GM18873 (cell line): Measurements from ENCODE around the gene SAMM50.

Experiments
- ATAC-seq: cut with Tn5 transposase; IDR thresholded peaks from one replicate; pipeline ENCODE4 v1.9.1; 2021; ENCODE audit warnings: mild to moderate bottlenecking, moderate library complexity, moderate number of reproducible peaks; ENCODE audit not compliant: unreplicated experiment, low FRiP score

SAMM50 gene

DNA sequence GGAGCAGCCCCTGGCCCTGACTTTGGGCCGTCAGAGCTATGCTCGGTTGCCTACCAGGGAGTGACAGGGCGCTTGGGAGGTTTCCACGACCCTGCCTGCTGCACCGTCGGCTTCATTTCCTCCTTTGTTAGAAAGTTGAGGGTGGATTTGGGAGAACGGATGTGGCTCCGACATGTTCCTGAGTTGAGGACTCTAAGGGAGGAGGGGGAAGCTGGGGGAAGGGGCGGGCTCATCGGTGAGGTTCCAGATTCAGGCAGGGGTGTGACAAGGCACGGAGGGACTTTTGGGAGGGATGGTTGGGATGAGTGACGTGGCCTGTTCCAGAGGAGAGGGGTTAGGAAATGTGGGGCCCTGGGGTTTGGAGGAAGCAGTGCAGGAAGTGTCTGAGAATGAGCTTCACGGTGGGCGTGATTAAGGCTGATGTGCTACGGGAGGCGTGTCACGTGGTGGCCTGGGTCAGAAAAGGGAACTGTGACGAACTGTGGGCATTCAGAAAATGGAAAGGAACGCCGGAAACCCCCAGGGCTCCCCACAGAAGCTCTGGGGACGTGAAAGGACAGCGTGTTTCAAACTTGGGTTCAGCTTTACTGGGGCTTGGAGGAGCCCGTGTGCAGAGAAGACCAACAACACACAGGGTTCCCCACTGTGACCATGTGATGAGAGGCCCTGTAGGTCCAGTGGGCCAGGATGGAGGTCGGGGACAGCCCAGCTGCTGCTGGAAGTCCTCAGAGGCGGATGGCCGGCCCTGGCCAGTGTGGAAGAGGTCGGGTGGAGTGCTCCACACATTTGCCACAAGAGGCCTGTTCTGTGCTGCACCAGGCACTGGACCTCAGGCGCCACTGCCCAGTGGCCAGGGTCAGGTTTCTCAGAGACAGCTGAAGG is 71.6 kb downstream of the SAMM50 start:
- ATAC-seq, result no peak

DNA sequence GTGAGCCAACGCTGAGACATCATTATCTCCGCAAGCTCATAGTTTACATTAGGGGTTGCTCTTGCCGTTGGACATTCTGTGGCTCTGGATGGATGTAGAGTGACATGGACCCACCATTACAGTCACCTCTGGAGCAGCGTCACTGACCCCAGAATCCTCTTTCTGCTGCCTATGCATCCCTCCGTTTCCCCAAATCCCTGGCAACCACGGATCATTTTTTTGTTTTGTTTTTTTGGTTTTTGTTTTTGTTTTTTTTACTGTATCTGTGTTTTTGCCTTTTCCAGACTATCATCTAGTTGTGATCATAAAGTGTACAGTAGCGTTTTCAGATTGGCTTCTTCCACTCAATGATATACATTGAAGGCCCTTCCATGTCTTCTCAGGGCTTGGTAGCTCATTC is 72.8 kb downstream of the SAMM50 start:
- ATAC-seq, result no peak

DNA sequence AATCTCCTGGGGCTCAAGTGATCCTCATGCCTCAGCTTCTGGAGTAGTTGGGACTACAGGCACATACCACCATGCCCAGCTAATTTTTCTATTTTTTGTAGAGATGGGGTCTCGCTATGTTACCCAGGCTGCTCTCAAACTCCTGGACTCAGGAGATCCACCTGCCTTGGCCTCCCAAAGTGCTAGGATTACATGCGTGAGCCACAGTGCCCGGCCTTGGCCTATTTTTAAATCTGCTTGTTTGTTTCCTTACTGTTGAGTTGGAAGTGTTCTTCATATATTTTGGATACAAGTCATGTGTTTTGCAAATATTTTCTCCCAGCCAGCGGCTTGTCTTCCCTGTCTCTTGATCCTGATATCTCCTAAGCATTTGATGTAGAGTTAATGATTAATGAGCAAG is 73.8 kb downstream of the SAMM50 start:
- no peak for ATAC-seq

DNA sequence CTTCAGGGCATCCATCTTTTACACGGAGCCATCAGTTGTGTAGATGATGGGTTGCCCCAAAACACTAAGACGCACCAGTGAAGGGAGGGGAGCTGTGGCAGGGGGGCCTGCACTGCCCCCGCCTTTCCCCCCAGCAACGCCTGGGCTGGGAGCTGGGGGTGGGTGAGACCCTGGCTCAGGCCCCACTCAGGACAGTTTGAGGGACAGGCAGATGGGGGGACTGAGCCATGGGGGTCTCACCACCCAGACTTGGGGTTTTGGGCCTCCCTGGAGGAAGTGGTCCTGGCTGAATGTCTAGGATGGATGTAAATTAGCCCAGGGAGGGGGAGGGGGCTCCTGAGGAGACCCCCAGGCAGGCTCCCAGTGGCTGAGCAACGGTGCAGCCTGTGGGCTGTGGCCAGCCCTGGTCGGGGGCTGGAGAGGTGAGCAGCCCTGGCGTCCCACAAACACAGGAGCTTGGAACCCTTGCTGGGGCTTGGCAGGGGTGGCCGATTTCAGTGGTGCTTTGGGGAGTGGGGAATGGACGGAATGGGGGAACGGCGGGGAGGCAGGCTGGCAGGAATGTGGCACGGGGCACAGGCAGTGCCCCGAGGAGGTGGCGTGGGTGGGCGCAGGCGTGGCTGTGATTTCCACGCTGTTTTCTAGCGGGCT is 74.9 kb downstream of the SAMM50 start:
- no peak for ATAC-seq

DNA sequence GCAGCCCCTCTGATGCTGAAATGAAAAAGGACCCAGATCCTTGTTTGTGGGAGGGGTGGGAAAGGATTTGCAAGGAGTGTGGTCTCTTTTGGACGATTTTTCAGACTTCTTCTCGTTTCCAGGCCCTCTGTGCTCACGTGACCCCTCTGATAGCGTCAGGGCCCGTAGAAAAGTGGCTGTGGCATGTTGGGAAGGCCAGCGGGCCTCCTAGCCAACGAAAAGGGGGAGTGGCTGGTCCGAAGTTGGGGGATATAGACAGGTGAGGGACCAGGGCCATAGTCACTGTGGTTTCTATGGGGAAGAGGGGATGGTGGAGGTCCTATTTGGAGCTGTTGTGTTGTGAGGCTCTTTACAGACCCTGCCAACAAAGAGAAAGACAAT is 75.5 kb downstream of the SAMM50 start:
- ATAC-seq, result no peak

DNA sequence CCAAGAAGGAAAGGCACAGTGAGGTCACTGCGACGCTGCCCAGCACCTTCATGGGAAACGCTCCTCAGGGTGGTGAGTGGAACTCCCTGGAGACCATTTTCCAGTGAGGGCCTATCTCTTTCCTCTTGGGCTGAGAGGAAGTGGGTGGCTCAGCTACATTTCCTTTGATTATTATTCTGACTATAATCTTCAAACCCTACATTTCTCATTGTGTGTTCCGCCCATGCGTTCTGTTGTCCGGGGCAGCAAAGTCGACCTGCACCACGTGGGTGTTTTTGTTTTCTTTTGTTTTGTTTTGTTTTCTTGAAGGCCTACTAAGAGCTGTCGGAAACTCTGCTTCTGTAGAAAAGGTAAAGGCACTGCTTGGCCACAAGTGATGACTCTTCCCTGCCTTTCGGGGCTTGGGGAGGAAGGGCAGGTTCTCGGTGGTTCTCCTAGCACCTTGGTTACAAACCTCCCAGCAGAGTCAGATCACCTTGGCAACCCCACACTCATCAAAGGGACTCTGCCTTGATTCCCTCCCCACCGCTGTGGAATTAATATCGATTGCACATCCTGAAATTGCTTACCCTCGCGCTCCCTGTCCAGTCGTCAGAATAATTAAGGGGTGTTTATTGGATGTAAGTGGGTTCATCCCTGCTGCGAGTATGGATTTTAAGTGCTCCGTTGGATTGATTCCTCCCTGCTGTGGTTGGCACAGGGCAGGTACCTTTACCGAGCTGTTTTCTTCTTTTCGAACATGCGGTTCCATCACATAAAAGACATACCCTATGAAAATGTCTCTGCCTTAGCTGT is 76.1 kb downstream of the SAMM50 start:
- ATAC-seq, result no peak

DNA sequence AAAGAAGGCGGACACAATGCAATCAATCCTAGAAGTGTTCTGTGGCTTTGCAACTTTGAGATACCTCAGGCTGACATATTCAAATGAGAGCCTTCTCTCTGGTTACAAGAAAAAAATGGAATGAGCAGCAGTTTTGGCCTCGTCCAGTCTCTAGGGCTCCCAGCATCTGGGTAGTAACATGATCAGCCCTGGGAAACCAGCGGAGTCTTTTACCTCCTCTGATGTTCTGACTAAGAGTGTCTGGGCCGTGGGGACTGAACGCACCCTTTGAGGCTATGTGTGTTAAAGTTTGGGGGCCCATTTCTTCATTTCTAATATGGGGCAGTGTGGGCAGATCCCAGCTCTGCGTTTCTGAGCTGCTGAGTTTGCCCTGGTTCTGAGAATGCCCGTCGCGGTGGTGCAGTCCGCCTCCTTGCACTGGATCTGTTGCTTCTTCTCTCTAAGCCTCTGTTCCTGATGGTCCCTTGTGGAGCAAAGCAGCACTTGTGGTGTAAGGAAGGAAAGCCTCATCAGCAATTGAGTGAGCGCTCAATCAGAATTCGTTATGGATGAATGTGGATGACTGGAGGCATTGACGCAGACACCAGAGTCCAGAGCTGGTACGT is 77.0 kb downstream of the SAMM50 start:
- ATAC-seq, result no peak

DNA sequence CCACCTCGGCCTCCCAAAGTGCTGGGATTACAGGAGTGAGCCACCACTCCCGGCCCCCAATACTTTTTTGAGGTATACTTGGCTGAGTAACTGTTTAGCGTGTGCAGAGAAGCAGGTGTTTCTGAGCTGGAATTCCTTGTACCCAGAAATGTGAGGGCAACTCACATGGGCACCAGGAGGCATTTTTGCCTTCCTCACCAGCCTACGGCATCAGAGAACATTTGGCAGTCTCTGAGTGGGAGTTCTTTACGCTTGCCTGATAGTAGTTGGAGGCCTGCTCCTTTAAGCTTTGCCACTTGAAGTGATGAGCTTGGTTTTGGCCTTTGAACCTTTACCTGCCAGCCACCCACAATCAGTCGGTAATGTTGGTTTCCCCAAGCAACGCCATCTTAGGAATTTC is 78.0 kb downstream of the SAMM50 start:
- ATAC-seq, result no peak

DNA sequence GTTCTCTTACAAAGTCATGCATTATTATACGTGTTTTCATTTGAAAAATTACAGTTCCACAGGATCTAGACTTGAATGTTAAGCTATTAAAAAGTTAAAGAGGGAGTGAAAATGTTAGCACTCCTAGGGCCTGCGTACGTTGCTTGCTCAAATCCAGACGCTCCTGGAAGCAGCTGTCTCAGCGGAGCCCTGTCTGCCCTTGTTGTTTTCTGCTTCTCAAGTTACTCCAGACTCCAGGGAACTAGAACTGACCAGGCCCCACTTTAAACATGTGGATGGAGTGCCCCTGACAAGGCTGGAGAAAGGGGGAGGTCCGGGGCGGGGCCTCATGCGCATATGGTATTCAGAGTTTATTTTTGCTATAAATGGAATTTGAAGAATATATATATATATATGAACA is 78.5 kb downstream of the SAMM50 start:
- ATAC-seq, result no peak

DNA sequence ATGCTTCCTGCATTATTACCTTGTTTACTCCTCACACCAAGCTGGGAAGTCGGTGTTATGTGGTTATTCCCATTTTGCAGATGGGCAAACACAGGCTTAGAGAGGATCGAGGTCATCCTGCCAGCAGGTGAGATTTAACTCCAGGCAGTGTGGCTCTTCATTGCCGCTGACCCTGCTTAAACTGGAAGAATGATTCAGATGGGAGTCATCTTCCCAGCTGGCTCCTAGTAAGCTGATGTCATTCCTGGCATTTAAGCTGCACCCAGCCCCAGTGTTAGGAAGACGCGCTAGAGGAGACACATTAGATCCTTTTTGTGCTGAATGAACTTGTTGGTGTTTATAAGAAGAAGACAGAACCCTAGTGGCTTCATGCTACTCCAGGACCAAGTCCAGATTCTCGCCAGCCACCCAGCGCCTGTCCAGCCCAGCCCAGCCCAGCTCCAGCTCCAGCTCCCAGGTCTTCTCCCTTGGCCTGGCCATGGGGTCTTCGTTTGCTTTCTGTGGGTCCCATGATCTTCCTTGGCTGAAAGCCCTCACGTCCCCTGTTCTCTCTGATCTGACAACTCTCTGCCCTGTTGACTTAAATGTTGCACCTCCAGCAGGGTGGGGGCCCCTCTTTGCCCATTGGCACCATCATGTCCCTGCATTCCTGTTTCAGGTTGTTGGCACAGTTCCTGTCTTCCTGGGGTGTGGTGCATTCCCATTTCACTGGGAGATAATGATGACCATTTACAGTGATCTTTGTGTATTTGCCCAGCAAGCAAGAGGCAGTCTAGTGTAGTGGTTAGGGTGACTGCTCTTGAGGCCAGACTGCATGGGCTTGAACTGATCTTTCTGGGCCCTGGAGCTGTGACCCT is 82.5 kb downstream of the SAMM50 start:
- no peak for ATAC-seq

DNA sequence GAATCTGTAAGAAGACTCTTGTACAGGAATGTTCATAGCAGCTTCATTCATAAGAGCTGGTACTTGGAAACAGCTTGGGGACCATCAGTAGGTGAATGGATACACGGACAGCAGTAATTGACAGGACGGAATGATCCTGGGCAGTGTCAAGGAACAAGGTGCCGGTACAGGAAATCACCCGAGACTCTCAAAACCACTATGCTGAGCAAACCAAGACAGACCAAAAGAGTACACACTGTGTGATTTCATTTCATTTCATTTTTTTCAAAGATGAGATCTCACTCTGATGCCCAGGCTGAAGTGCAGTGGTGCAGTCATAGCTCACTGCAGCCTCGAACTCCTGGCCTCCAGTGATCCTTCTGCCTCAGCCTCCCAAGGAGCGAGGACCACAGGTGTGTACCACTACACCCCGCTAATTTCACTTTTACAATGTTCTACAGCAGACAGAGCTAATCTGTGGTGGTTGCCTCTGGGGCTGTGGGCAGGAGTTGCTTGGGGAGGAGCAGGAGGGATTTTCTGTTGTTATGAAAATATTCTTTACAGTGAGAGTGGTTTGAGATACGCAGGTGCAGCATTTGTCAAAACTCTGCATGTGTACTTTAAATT is 84.4 kb downstream of the SAMM50 start:
- ATAC-seq, result no peak

DNA sequence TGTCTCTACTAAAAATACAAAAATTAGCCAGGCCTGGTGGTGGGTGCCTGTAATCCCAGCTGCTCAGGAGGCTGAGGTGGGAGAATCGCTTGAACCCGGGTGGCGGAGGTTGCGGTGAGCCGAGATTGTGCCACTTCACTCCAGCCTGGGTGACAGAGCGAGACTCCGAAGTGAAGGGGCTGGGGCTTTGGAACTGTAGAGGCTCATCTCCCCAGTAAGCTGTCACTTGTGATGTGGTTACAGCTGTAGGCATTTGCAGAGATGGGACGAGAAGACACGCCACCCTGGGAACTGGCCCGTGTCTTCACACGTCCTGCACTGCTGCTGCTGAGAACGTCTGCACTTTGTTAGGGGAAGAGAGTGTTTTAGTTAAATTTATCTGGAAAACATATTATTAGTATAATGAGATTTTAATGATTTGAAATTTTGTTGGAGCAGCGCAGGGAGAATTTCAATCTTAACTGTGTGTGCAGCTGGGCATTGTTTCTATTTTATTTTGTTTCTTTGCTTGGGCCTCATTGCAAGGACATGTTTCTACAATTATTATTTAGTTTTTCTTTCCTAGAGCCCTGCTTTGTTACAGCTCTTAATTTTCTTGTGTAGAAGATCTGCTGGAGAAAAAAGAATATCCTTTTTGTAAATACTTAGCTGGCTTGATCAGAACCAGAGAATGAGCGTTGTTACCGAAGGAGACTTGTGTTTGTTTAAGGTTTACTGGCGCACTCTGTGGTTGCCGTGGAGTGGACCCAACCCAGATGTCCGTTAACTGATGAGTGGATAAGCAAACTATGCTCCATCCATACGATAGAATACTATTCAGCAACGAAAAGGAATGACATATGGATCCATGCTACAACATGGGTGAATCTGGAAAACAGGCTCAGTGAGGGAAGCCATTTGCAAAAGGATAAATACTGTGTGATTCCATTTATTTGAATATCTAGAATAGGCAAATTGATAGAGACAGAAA is 87.3 kb downstream of the SAMM50 start:
- ATAC-seq, result no peak

DNA sequence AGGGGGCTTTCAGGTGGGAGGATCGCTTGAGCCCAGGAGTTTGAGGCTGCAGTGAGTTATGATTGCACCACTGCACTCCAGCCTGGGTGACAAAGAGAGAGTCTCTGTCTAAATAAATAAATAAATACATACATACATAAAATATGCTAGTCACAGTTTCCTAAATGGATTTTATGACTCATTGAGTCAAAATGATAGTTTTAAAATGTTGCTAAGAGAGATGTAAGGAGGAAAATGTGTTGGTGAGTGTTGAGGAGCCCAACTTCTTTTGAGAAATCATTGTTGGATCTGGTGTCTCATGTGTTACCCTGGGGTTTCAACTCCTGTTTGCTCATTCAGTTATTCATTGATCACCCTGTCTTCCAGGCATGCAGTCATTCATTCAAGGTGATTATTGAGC is 89.9 kb downstream of the SAMM50 start:
- no peak for ATAC-seq
